ENCODE measurements around the gene CACNB4.

DNA sequence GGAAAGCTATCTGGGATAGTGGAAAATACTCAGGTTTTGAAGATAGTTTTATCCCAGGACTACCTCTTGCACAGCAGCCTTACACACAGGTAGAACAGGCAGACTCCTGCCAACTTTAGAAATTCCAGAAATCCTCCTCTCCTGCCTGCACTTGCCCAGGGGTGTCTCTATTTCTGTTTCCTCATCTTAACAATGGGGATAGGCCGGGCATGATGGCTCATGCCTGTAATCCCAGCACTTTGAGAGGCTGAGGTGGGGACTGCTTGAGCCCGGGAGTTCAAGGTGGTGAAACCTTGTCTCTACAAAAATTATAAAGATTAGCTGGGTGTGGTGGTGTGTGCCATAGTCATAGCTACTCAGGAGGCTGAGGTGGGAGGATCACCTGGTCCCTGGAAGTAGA is 153.7 kb downstream of the CACNB4 start:
- TF ChIP-seq CTCF (IDR thresholded peaks at IDR 0.05): no peak
- no peak for TF ChIP-seq POLR2A (IDR thresholded peaks at IDR 0.05)
